K562 (cell line): ENCODE results near the gene SHF. TPM values are rescaled to one million over a fixed set of nuclear protein-coding genes. Genes with fewer than 3 reads are reported as not detected.

Source experiments
- ATAC-seq: fragments of 200-7000 bp; cut with Tn5 transposase; 3 replicates; pipeline ENCODE4 v1.9.1; 2020; ENCODE audit warnings: moderate library complexity
- BruUV-seq: library from RNA; stranded (reverse); fragments of 400-500 nt; replicated peaks from 2 replicates; lab custom pipeline; 2021; lab: Mats Ljungman, UMichigan
- CTCF ChIA-PET: fragments of 300-600 bp; formaldehyde crosslinking; extraction: SDS; loops from one replicate; lab custom pipeline; 2021; ENCODE audit warnings: low intra/inter-chr PET ratio; lab: Yijun Ruan, JAX
- POLR2A ChIA-PET: fragments of 300-600, 350-650 bp; sonication (Branson Sonifier 250); formaldehyde crosslinking; extraction: SDS; loops from one replicate; lab custom pipeline; 2021; ENCODE audit warnings: antibody characterized with exemption, inconsistent platforms; lab: Yijun Ruan, JAX
- DNase-seq, 4 experiments: peaks; one replicate each; pipeline versions ENCODE4 v3.0.0 to v3.0.0-alpha.2; 2011 to 2018; ENCODE audit warnings: low spot score in 3 of 4, mixed read lengths in 3 of 4; ENCODE audit errors: extremely low read depth in 1 of 4
- FAIRE-seq: peaks from 2 replicates; lab custom pipeline; 2011; peaks lifted over from hg19 to GRCh38; lab: Jason Lieb, UNC
- H2AFZ ChIP-seq: 2 replicates; pipeline ENCODE4 v1.6.0; 2011; ENCODE audit warnings: low read depth, low read length, control low read depth, inconsistent platforms
- H3K27ac ChIP-seq: fragments of 200-600 bp; 3 replicates; pipeline ENCODE4 v1.8.0; 2011; ENCODE audit warnings: low read depth, mild to moderate bottlenecking, control low read depth, inconsistent platforms, low read length, moderate library complexity, mixed read lengths; ENCODE audit errors: extremely low read depth
- H3K27me3 ChIP-seq, 2 experiments: fragments of 300-600 bp in 1 of 2; 2 replicates in 1 of 2; 3 replicates in 1 of 2; pipeline versions ENCODE4 v1.6.0 to v1.8.0; 2011; ENCODE audit warnings: inconsistent platforms in 2 of 2, low read length in 2 of 2, mild to moderate bottlenecking in 1 of 2, mixed read lengths in 1 of 2, moderate library complexity in 1 of 2; ENCODE audit not compliant: control insufficient read depth in 2 of 2, insufficient read depth in 2 of 2
- H3K36me3 ChIP-seq: fragments of 300-600 bp; 3 replicates; pipeline ENCODE4 v1.8.0; 2011; ENCODE audit warnings: mild to moderate bottlenecking, low read length, inconsistent platforms; ENCODE audit not compliant: control insufficient read depth, insufficient read depth
- H3K4me1 ChIP-seq, 2 experiments: fragments of 200-600 bp in 1 of 2; replicated peaks in 1 of 2; 2 replicates in 1 of 2; 3 replicates in 1 of 2; pipeline versions ENCODE4 v1.5.1 to v1.8.0; 2011; ENCODE audit warnings: inconsistent platforms in 2 of 2, low read length in 2 of 2, mild to moderate bottlenecking in 1 of 2, mixed read lengths in 1 of 2, moderate library complexity in 1 of 2; ENCODE audit not compliant: control insufficient read depth in 2 of 2, insufficient read depth in 2 of 2
- H3K4me2 ChIP-seq: 2 replicates; pipeline ENCODE4 v1.6.1; 2011; ENCODE audit warnings: low read length, control low read depth, inconsistent platforms, mixed read lengths; ENCODE audit not compliant: insufficient read depth
- H3K4me3 ChIP-seq: fragments of 200-600 bp; sonication (generic), shearing (Covaris generic); 2 replicates; pipeline ENCODE4 v1.5.1; 2016; ENCODE audit warnings: control low read depth, inconsistent platforms
- H3K79me2 ChIP-seq: fragments of 200-600 bp; 3 replicates; pipeline ENCODE4 v1.8.0; 2011; ENCODE audit warnings: low read length, inconsistent platforms; ENCODE audit not compliant: control insufficient read depth, insufficient read depth
- H3K9ac ChIP-seq, 2 experiments: 2 replicates each; pipeline versions ENCODE4 v1.6.0 to v1.6.1; 2011; ENCODE audit warnings: low read depth in 2 of 2, low read length in 2 of 2, control low read depth in 1 of 2, inconsistent platforms in 1 of 2, mild to moderate bottlenecking in 1 of 2, mixed read lengths in 1 of 2; ENCODE audit not compliant: insufficient read depth in 1 of 2
- H3K9me1 ChIP-seq: one replicate; pipeline ENCODE4 v1.6.0; 2011; ENCODE audit warnings: inconsistent platforms, mild to moderate bottlenecking, low read length, moderate library complexity; ENCODE audit not compliant: control insufficient read depth, insufficient read depth
- H3K9me3 ChIP-seq: replicated peaks from 2 replicates; pipeline ENCODE4 v1.5.1; 2011; ENCODE audit warnings: low read depth, low read length, inconsistent platforms; ENCODE audit not compliant: control insufficient read depth, insufficient read depth
- H4K20me1 ChIP-seq: replicated peaks from 2 replicates; pipeline ENCODE4 v1.6.1; 2011; ENCODE audit warnings: low read length, inconsistent platforms, mixed read lengths; ENCODE audit not compliant: control insufficient read depth, insufficient read depth
- BCL6 ChIP-seq: fragments of 250-450 bp; sonication (Bioruptor Pico); IDR thresholded peaks from 2 replicates; pipeline ENCODE4 v1.4.0; 2020
- DMBX1 ChIP-seq: fragments of 250-450 bp; sonication (Bioruptor Pico); IDR thresholded peaks from 2 replicates; pipeline ENCODE4 v1.8.0; 2022; ENCODE audit warnings: inconsistent platforms, mild to moderate bottlenecking, moderate library complexity, borderline replicate concordance
- MIER1 ChIP-seq: fragments of 450-650 bp; IDR thresholded peaks from 2 replicates; pipeline ENCODE4 v1.6.1; 2016; ENCODE audit warnings: antibody characterized with exemption, mild to moderate bottlenecking, low read depth
- TAL1 ChIP-seq: fragments of 450-650 bp; IDR thresholded peaks from 2 replicates; pipeline ENCODE4 v1.6.1; 2016; ENCODE audit warnings: mild to moderate bottlenecking
- ZNF12 ChIP-seq: sonication (generic); formaldehyde crosslinking; IDR thresholded peaks from 2 replicates; pipeline ENCODE4 v1.4.0; 2020; ENCODE audit warnings: mild to moderate bottlenecking, missing genetic modification reagents
- ZNF140 ChIP-seq: fragments of 250-450 bp; sonication (Bioruptor Pico); IDR thresholded peaks from 2 replicates; pipeline ENCODE4 v1.8.0; 2021; ENCODE audit warnings: moderate library complexity, mild to moderate bottlenecking, inconsistent platforms
- ZNF282 ChIP-seq: sonication (generic); formaldehyde crosslinking; IDR thresholded peaks from 2 replicates; pipeline ENCODE4 v1.8.1; 2023; ENCODE audit warnings: missing genetic modification reagents
- WGBS: fragments of 100-300 bp; shearing (Covaris generic); methylation state at CpG from one replicate; pipeline ENCODE4 v1.1.6; 2016; ENCODE audit warnings: low coverage, mixed read lengths; ENCODE audit not compliant: insufficient coverage; ENCODE audit errors: missing lambda C conversion rate; 5-methylcytosine and 5-hydroxymethylcytosine counted together
- in situ Hi-C: fragments of 300-500 bp; cut with MboI; formaldehyde crosslinking; loops from 4 replicates; pipeline ENCODE4 v1.15.0; 2018; ENCODE audit warnings: inconsistent platforms, mixed read lengths
- intact Hi-C: fragments of 100-400 bp; cut with micrococcal nuclease; formaldehyde crosslinking; loops from 2 replicates; pipeline ENCODE4 v1.14.2; 2022
- polyA plus RNA-seq, 8 experiments: library from polyadenylated mRNA; depleted of rRNA in 4 of 8; stranded (reverse) in 5 of 8; unstranded in 3 of 8; fragments of >200 nt; fragmentation: Nextera tagmentation in 2 of 8; fragmentation: Illumina TruSeq in 1 of 8; extraction: Ambion mirVana in 2 of 8; extraction: Trizol in 1 of 8; gene quantifications; 2 replicates each; pipeline versions ENCODE4 v1.2.1 to v1.2.3, GENCODE V29; 2011 to 2014; ENCODE audit warnings: inconsistent platforms in 1 of 8, missing spikeins in 1 of 8
- total RNA-seq, 7 experiments: library from RNA; depleted of rRNA in 6 of 7; stranded (reverse); fragments of >200 nt in 6 of 7; fragmentation: Illumina TruSeq in 2 of 7; extraction: Trizol in 2 of 7; gene quantifications; 2 replicates each; pipeline versions ENCODE4 v1.2.1 to v1.2.3, GENCODE V29; 2011 to 2021; ENCODE audit warnings: low replicate concordance in 1 of 7
- TF ChIP-seq, protein P1 (sequence below): sonication (generic); formaldehyde crosslinking; IDR thresholded peaks from 2 replicates; pipeline ENCODE4 v1.8.0; 2022; ENCODE audit warnings: mild to moderate bottlenecking, missing genetic modification reagents
- TF ChIP-seq, protein P2 (sequence below): fragments of 250-450 bp; sonication (Bioruptor Pico); IDR thresholded peaks from 2 replicates; pipeline ENCODE4 v1.5.0; 2021; ENCODE audit warnings: mild to moderate bottlenecking, borderline replicate concordance
- TF ChIP-seq, protein P3 (sequence below), 2 experiments: IDR thresholded peaks in 1 of 2; conservative IDR thresholded peaks in 1 of 2; 2 replicates each; pipeline ENCODE4 v1.6.1; 2016; ENCODE audit warnings: low read depth in 2 of 2, mild to moderate bottlenecking in 1 of 2, missing compliant biosample characterization in 1 of 2, missing genetic modification characterization in 1 of 2, moderate library complexity in 1 of 2
- TF ChIP-seq, protein P4 (sequence below): conservative IDR thresholded peaks from 2 replicates; pipeline ENCODE4 v1.6.1; 2011; ENCODE audit warnings: low read depth, mild to moderate bottlenecking, low read length; ENCODE audit not compliant: control insufficient read depth
- TF ChIP-seq, protein P5 (sequence below): sonication (generic); formaldehyde crosslinking; IDR thresholded peaks from 2 replicates; pipeline ENCODE4 v1.4.0; 2020; ENCODE audit warnings: mild to moderate bottlenecking, missing genetic modification reagents

The SHF gene
- total and polyA plus RNA-seq, 9 of the 15 experiments (the other 6 are each of a cell fraction or from before 2014, with no cell fraction given): 0.51 to 2.2 (median 0.85) TPM; not detected in 2

DNA sequence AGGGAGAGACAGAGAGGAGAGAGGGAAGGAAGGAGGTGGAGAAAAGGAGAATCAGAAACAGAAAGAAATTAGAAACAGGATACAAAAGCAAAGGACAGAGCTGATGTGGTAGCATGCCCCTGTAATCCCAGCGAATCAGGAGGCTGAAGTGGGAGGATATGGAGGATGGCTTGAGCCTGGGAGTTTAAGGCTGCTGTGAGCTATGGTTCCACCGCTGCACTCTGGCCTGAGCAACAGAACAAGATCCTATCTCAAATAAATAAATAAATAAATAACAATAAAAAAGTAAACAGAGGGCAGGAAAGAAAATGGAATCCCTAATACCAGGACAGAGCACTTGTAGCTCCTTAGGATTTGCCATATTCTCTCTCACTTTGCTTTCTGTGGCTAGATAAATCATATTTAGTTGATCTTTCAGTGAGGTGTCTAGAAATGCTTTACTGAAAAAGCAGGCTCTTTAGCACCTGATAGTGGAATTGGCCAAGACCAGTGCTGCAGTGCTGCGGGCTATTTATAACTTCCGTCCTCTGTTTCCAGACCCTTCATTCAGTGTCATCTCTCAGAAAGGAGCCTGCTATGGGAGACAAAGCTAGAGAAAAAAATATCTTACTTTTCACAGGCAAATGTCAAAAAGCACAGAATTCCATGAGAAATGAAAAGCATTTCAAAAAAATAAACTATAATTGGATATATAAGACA lies 44.2 kb upstream of the SHF start:
- ChIA-PET CTCF (no interaction called here), POLR2A (no interaction called here)
- no peak overlapping the region for H3K27ac ChIP-seq
- no peak for ATAC-seq
- intact Hi-C loops (no loop called here), in situ Hi-C loops (no loop called here)
- no peak overlapping the region for H3K4me3 ChIP-seq
- WGBS: 2% methylated on average over 4 of the region's 4 CpGs
- BruUV-seq: no TSS peak
- no peaks in the 10 kb centered on the region for H3K9me3 ChIP-seq
- no peaks in the 10 kb centered on the region for H4K20me1 ChIP-seq
- no peak overlapping the region for H3K4me2 ChIP-seq
- DNase-seq: no peak
- no peaks in the 10 kb centered on the region for H3K9me1 ChIP-seq
- no peaks in the 10 kb centered on the region; a peak in 1 of 5 replicates for H3K4me1 ChIP-seq
- H2AFZ ChIP-seq: no peak overlapping the region
- no peaks in the 10 kb centered on the region for H3K36me3 ChIP-seq
- no peak overlapping the region for H3K9ac ChIP-seq
- 0 out of 5 replicates have a peak, but pooled peaks cover 0 to 3% of the 10 kb centered on the region in 2 experiments for H3K27me3 ChIP-seq
- FAIRE-seq: no peak
- no peaks in the 10 kb centered on the region for H3K79me2 ChIP-seq
- TF ChIP-seq ZNF282 (CRISPR knock-in tag) (no peak), DMBX1 (CRISPR knock-in tag) (no peak), BCL6 (CRISPR knock-in tag) (no peak), MIER1 (no peak), TAL1 (no peak), ZNF140 (no peak), ZNF12 (no peak)
- TF ChIP-seq, protein P1, sequence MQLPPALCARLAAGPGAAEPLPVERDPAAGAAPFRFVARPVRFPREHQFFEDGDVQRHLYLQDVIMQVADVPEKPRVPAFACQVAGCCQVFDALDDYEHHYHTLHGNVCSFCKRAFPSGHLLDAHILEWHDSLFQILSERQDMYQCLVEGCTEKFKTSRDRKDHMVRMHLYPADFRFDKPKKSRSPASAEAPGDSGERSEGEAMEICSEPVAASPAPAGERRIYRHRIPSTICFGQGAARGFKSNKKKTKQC (CRISPR knock-in tag): no peak
- TF ChIP-seq, protein P2, sequence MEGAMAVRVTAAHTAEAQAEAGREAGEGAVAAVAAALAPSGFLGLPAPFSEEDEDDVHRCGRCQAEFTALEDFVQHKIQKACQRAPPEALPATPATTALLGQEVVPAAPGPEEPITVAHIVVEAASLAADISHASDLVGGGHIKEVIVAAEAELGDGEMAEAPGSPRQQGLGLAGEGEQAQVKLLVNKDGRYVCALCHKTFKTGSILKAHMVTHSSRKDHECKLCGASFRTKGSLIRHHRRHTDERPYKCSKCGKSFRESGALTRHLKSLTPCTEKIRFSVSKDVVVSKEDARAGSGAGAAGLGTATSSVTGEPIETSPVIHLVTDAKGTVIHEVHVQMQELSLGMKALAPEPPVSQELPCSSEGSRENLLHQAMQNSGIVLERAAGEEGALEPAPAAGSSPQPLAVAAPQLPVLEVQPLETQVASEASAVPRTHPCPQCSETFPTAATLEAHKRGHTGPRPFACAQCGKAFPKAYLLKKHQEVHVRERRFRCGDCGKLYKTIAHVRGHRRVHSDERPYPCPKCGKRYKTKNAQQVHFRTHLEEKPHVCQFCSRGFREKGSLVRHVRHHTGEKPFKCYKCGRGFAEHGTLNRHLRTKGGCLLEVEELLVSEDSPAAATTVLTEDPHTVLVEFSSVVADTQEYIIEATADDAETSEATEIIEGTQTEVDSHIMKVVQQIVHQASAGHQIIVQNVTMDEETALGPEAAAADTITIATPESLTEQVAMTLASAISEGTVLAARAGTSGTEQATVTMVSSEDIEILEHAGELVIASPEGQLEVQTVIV: no peak
- TF ChIP-seq, protein P3, sequence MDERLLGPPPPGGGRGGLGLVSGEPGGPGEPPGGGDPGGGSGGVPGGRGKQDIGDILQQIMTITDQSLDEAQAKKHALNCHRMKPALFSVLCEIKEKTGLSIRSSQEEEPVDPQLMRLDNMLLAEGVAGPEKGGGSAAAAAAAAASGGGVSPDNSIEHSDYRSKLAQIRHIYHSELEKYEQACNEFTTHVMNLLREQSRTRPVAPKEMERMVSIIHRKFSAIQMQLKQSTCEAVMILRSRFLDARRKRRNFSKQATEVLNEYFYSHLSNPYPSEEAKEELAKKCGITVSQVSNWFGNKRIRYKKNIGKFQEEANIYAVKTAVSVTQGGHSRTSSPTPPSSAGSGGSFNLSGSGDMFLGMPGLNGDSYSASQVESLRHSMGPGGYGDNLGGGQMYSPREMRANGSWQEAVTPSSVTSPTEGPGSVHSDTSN (CRISPR knock-in tag; IDR thresholded peaks at IDR 0.05; ENCODE audit: low read depth): no peak
- TF ChIP-seq, protein P3 (tag; conservative IDR thresholded peaks at IDR 0.05; ENCODE audit: low read depth): no peak
- TF ChIP-seq, protein P4, sequence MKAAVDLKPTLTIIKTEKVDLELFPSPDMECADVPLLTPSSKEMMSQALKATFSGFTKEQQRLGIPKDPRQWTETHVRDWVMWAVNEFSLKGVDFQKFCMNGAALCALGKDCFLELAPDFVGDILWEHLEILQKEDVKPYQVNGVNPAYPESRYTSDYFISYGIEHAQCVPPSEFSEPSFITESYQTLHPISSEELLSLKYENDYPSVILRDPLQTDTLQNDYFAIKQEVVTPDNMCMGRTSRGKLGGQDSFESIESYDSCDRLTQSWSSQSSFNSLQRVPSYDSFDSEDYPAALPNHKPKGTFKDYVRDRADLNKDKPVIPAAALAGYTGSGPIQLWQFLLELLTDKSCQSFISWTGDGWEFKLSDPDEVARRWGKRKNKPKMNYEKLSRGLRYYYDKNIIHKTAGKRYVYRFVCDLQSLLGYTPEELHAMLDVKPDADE: no peak
- TF ChIP-seq, protein P5, sequence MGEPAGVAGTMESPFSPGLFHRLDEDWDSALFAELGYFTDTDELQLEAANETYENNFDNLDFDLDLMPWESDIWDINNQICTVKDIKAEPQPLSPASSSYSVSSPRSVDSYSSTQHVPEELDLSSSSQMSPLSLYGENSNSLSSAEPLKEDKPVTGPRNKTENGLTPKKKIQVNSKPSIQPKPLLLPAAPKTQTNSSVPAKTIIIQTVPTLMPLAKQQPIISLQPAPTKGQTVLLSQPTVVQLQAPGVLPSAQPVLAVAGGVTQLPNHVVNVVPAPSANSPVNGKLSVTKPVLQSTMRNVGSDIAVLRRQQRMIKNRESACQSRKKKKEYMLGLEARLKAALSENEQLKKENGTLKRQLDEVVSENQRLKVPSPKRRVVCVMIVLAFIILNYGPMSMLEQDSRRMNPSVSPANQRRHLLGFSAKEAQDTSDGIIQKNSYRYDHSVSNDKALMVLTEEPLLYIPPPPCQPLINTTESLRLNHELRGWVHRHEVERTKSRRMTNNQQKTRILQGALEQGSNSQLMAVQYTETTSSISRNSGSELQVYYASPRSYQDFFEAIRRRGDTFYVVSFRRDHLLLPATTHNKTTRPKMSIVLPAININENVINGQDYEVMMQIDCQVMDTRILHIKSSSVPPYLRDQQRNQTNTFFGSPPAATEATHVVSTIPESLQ (CRISPR knock-in tag): no peak
